Lung (tissue), 12 donors: ENCODE measurements around the gene CPAMD8. TPM values are rescaled to one million over a fixed set of nuclear protein-coding genes. Genes with fewer than 3 reads are reported as not detected.

ENCODE experiments used
- ATAC-seq: fragments of 200-7000 bp; cut with Tn5 transposase; one replicate; pipeline ENCODE4 v1.9.1; 2020; ENCODE audit warnings: moderate number of reproducible peaks; ENCODE audit not compliant: insufficient read depth, low FRiP score
- DNase-seq, 3 donors: peaks; one replicate each; pipeline ENCODE4 v3.0.0-alpha.2; 2013 to 2017
- H3K27ac ChIP-seq, 2 donors: one replicate each; pipeline ENCODE4 v1.5.1; 2013; ENCODE audit warnings: mild to moderate bottlenecking in 2 of 2, moderate library complexity in 2 of 2, control low read depth in 1 of 2, inconsistent platforms in 1 of 2, low read depth in 1 of 2, low read length in 1 of 2
- H3K27me3 ChIP-seq, 3 donors: one replicate each; pipeline ENCODE4 v1.5.1; 2013; ENCODE audit warnings: low read length in 2 of 3; ENCODE audit not compliant: control insufficient read depth in 3 of 3, insufficient read depth in 3 of 3
- H3K36me3 ChIP-seq, 4 donors: one replicate each; pipeline ENCODE4 v1.5.1; 2013; ENCODE audit warnings: low read length in 4 of 4, mild to moderate bottlenecking in 1 of 4, moderate library complexity in 1 of 4; ENCODE audit not compliant: control insufficient read depth in 4 of 4, insufficient read depth in 4 of 4
- H3K4me1 ChIP-seq, 5 donors: one replicate each; pipeline ENCODE4 v1.5.1; 2013; ENCODE audit warnings: low read length in 5 of 5, mild to moderate bottlenecking in 2 of 5, moderate library complexity in 1 of 5; ENCODE audit not compliant: control insufficient read depth in 5 of 5, insufficient read depth in 5 of 5
- H3K4me3 ChIP-seq: one replicate; pipeline ENCODE4 v1.5.1; 2013; ENCODE audit warnings: mild to moderate bottlenecking, control low read depth, moderate library complexity
- H3K9ac ChIP-seq, 2 donors: one replicate each; pipeline ENCODE4 v1.5.1; 2013; ENCODE audit warnings: low read length in 2 of 2, control low read depth in 1 of 2; ENCODE audit not compliant: insufficient read depth in 1 of 2
- H3K9me3 ChIP-seq, 4 donors: one replicate each; pipeline ENCODE4 v1.5.1; 2013; ENCODE audit warnings: low read length in 3 of 4, mild to moderate bottlenecking in 1 of 4, moderate library complexity in 1 of 4; ENCODE audit not compliant: control insufficient read depth in 4 of 4, insufficient read depth in 3 of 4
- WGBS, 2 donors: extraction: QIAGEN DNeasy Blood & Tissue Kit; methylation state at CpG; one replicate each; pipeline ENCODE4 v1.1.7; 2013; 5-methylcytosine and 5-hydroxymethylcytosine counted together
- polyA plus RNA-seq, 2 donors: library from polyadenylated mRNA; stranded (reverse); fragments of 200-250 nt; gene quantifications; one replicate each; pipeline ENCODE4 v1.2.1, GENCODE V29; 2013
- total RNA-seq, 2 donors: library from RNA; depleted of rRNA in 1 of 2; stranded (reverse); fragments of >200 nt in 1 of 2; gene quantifications; one replicate each; pipeline ENCODE4 v1.2.1, GENCODE V29; 2014 to 2021
- TF ChIP-seq, protein P1 (sequence below): IDR thresholded peaks from 2 replicates; pipeline ENCODE4 v1.5.1; 2012; ENCODE audit warnings: mild to moderate bottlenecking; ENCODE audit errors: control extremely low read depth, extremely low read depth
- donor health status: control.
- donor health status: control.
- donor health status: Bipolar disorder and iron deficiency.
- donor health status: healthy.
- donor health status: DM: yes; HTN: yes; CAD: no.

Gene CPAMD8
- total and polyA plus RNA-seq, 4 donors = 9.6 to 143 (median 31.4) TPM

DNA sequence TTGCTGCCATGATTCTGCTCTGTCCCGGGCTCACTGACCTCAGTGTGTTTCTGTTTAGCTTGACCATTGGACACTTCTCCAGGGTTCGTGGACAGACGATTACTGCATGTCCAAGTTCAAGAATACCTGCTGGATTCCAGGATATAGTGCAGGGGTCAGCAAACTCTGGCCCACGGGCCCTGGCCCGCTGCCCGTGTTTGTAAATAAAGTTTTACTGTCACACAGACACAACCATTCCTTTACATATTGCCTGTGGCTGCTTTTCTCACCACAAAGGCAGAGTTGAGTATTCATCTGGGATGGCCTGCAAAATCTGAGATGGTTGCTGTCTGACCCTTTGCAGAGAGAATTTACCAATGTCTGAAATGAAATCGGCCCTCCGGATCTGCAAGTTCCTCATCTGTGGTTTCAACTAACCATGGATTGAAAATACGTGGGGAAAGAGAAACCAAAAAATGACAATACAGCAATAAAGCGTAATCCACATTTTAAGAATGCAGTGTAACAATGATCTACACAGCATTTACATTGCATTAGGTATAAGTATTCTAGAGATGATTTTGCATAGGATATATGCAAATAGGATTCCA is 163.7 kb downstream of the CPAMD8 start:
- TF ChIP-seq, protein P1, sequence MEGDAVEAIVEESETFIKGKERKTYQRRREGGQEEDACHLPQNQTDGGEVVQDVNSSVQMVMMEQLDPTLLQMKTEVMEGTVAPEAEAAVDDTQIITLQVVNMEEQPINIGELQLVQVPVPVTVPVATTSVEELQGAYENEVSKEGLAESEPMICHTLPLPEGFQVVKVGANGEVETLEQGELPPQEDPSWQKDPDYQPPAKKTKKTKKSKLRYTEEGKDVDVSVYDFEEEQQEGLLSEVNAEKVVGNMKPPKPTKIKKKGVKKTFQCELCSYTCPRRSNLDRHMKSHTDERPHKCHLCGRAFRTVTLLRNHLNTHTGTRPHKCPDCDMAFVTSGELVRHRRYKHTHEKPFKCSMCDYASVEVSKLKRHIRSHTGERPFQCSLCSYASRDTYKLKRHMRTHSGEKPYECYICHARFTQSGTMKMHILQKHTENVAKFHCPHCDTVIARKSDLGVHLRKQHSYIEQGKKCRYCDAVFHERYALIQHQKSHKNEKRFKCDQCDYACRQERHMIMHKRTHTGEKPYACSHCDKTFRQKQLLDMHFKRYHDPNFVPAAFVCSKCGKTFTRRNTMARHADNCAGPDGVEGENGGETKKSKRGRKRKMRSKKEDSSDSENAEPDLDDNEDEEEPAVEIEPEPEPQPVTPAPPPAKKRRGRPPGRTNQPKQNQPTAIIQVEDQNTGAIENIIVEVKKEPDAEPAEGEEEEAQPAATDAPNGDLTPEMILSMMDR = no peak
- Histone ChIP-seq H3K4me1 (peaks cover 0 to under 1% (median 0%) of the 10 kb centered on the region in 5 donors), H3K27me3 (no peaks in the 10 kb centered on the region), H3K9me3 (no peaks in the 10 kb centered on the region), H3K9ac (no peak overlapping the region), H3K36me3 (peaks cover 13 to 56% (median 38%) of the 10 kb centered on the region in 4 donors), H3K4me3 (no peak overlapping the region), H3K27ac (no peak overlapping the region)
- DNase-seq = no peak
- 67 to 77% methylated on average over 10 of the region's 10 CpGs for WGBS, 2 donors
- no peak for ATAC-seq

DNA sequence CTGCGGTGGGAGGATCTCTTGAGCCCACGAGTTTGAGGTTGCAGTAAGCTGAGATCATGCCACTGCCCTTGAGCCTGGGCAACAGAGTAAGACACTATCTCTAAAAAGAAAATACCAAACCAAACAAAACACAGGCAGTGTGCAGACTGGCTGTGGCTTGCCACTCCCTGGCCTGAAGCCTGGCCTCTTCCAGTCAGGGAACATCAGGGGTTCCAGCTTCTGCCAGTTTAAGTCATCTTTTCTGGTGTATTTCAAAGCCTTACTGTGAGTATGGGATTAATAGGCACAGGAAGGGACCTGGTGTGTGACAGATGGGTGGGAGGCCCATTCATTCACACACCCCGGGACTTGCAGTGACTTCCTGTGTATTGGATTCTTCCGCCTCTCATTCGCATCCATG is 164.8 kb downstream of the CPAMD8 start:
- TF ChIP-seq, protein P1 = no peak
- H3K27me3 ChIP-seq = no peaks in the 10 kb centered on the region
- DNase-seq = no peak
- no peak for ATAC-seq
- no peak overlapping the region for H3K4me3 ChIP-seq
- peaks cover 0 to 1% (median 0%) of the 10 kb centered on the region in 4 donors for H3K9me3 ChIP-seq
- no peak overlapping the region for H3K27ac ChIP-seq
- WGBS, 2 donors = 83 to 89% methylated on average over 5 of the region's 5 CpGs
- H3K4me1 ChIP-seq = peaks cover 0 to 1% (median 0%) of the 10 kb centered on the region in 5 donors
- H3K36me3 ChIP-seq = peaks cover 13 to 48% (median 36%) of the 10 kb centered on the region in 4 donors
- H3K9ac ChIP-seq = no peak overlapping the region

DNA sequence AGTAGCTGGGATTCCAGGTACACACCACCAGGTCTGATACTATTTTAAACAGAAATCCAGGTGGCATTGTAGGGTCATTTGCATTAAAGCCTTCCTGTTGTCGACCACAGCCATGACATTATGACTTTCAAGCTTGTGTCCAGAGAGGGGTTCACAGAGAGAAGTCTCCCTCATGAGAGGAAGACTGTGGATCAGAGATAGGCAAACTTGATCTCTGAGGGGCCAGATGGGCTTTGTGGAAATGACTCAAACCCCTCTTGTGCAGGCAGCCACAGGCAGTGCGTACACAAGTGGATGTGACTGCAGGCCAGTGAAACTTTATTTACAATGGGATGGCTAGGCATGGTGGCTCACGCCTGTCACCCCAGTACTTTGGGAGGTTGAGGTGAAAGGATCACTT is 165.6 kb downstream of the CPAMD8 start:
- Histone ChIP-seq H3K4me1 (peaks cover 0 to 1% (median 0%) of the 10 kb centered on the region in 5 donors), H3K4me3 (no peak overlapping the region), H3K9ac (no peak overlapping the region), H3K27me3 (no peaks in the 10 kb centered on the region), H3K36me3 (peaks cover 12 to 41% (median 32%) of the 10 kb centered on the region in 4 donors), H3K9me3 (peaks cover 0 to 1% (median 0%) of the 10 kb centered on the region in 4 donors), H3K27ac (no peak overlapping the region)
- no peak for ATAC-seq
- TF ChIP-seq, protein P1 = no peak
- DNase-seq = no peak
- WGBS, 2 donors = 90 to 95% methylated on average over 3 of the region's 3 CpGs
